GM19324 (cell line): Measurements from ENCODE around the gene TMEM63A.
A peak's percentile ranks its signal among the peaks of the same experiment; 100 is the strongest.
"Not testable (repeated sequence)": the region's sequence is repeated elsewhere in the genome, so short reads cannot be mapped to it uniquely, and the experiment has no call there.

ENCODE experiments used
- ATAC-seq: cut with Tn5 transposase; IDR thresholded peaks from one replicate; pipeline ENCODE4 v1.9.1; 2021; ENCODE audit warnings: mild to moderate bottlenecking, moderate library complexity; ENCODE audit not compliant: unreplicated experiment, low FRiP score

Gene TMEM63A

GRCh38 chr1:225909477-225909876, 27.3 kb upstream of the TMEM63A start:
- ATAC-seq, result no peak

GRCh38 chr1:225908773-225909172, 26.6 kb upstream of the TMEM63A start:
- ATAC-seq, result no peak

- ATAC-seq, result no peak
Observed at GRCh38 chr1:225908013-225908640, 25.9 kb upstream of the TMEM63A start.

- ATAC-seq, result no peak
Observed at GRCh38 chr1:225907341-225907740, 25.2 kb upstream of the TMEM63A start.

- ATAC-seq, result no peak
Observed at GRCh38 chr1:225906467-225906866, 24.3 kb upstream of the TMEM63A start.

GRCh38 chr1:225903623-225904022, 21.4 kb upstream of the TMEM63A start:
- no peak for ATAC-seq

GRCh38 chr1:225899044-225899925, 17.1 kb upstream of the TMEM63A start:
- no peak for ATAC-seq

- ATAC-seq, result no peak
Observed at GRCh38 chr1:225897595-225898514, 15.7 kb upstream of the TMEM63A start.

- peak; percentile 99 for ATAC-seq
Observed at GRCh38 chr1:225896937-225897549, 14.9 kb upstream of the TMEM63A start.

GRCh38 chr1:225896494-225896893, 14.3 kb upstream of the TMEM63A start:
- no peak for ATAC-seq

GRCh38 chr1:225892307-225892706, 10.1 kb upstream of the TMEM63A start:
- no peak for ATAC-seq

GRCh38 chr1:225891229-225891972, 9.2 kb upstream of the TMEM63A start:
- ATAC-seq, result no peak

GRCh38 chr1:225890346-225891228, 8.4 kb upstream of the TMEM63A start:
- no peak for ATAC-seq

GRCh38 chr1:225889743-225890142, 7.6 kb upstream of the TMEM63A start:
- ATAC-seq, result no peak

GRCh38 chr1:225888898-225889601, 6.9 kb upstream of the TMEM63A start, which contains the start of gene LEFTY1:
LEFTY1 (minus strand) TSS chr1:225889146; CDS start chr1:225889066, 80 bp downstream.
- no peak for ATAC-seq

GRCh38 chr1:225888289-225888897, 6.2 kb upstream of the TMEM63A start:
- no peak for ATAC-seq

GRCh38 chr1:225887554-225888288, 5.5 kb upstream of the TMEM63A start:
- ATAC-seq, result not testable (repeated sequence)
